Endodermal cell (in vitro differentiated cells): ENCODE measurements around the gene CRMP1. TPM values are rescaled to one million over a fixed set of nuclear protein-coding genes. Genes with fewer than 3 reads are reported as not detected.

ENCODE experiments used
- DNase-seq: peaks from one replicate; pipeline ENCODE4 v3.0.0-alpha.2; 2017
- H3K27ac ChIP-seq: 2 replicates; pipeline ENCODE4 v1.5.1; 2013; ENCODE audit warnings: mild to moderate bottlenecking, low read depth, low read length, moderate library complexity
- H3K27me3 ChIP-seq: 2 replicates; pipeline ENCODE4 v1.6.1; 2013; ENCODE audit warnings: mild to moderate bottlenecking, low read length, moderate library complexity; ENCODE audit not compliant: insufficient read depth, control insufficient read depth, poor library complexity, severe bottlenecking
- H3K36me3 ChIP-seq: 2 replicates; pipeline ENCODE4 v1.7.0; 2013; ENCODE audit warnings: mild to moderate bottlenecking, low read length, moderate library complexity; ENCODE audit not compliant: control insufficient read depth, insufficient read depth
- H3K4me1 ChIP-seq: one replicate; pipeline ENCODE4 v1.7.0; 2013; ENCODE audit warnings: low read length; ENCODE audit not compliant: control insufficient read depth, insufficient read depth
- H3K4me3 ChIP-seq: 2 replicates; pipeline ENCODE4 v1.5.1; 2013; ENCODE audit warnings: mild to moderate bottlenecking, low read length, moderate library complexity
- H3K9ac ChIP-seq: 2 replicates; pipeline ENCODE4 v1.6.1; 2013; ENCODE audit warnings: mild to moderate bottlenecking, low read length, moderate library complexity; ENCODE audit not compliant: poor library complexity, severe bottlenecking; ENCODE audit errors: extremely low read depth
- H3K9me3 ChIP-seq: 2 replicates; pipeline ENCODE4 v1.6.1; 2013; ENCODE audit warnings: mild to moderate bottlenecking, low read length, moderate library complexity; ENCODE audit not compliant: control insufficient read depth
- H3K27ac Mint-ChIP-seq: 2 replicates; pipeline ENCODE4 v1.8.0; 2020; ENCODE audit warnings: mixed read lengths
- H3K27me3 Mint-ChIP-seq: 2 replicates; pipeline ENCODE4 v1.8.0; 2021; ENCODE audit warnings: mild to moderate bottlenecking, mixed read lengths; ENCODE audit not compliant: insufficient read depth
- H3K36me3 Mint-ChIP-seq: 2 replicates; pipeline ENCODE4 v1.8.0; 2020; ENCODE audit warnings: low read depth, mixed read lengths
- H3K4me1 Mint-ChIP-seq: 2 replicates; pipeline ENCODE4 v1.8.0; 2020; ENCODE audit warnings: mixed read lengths
- H3K4me3 Mint-ChIP-seq: 2 replicates; pipeline ENCODE4 v1.8.0; 2020; ENCODE audit warnings: mild to moderate bottlenecking, moderate library complexity, mixed read lengths
- H3K9me3 Mint-ChIP-seq: 2 replicates; pipeline ENCODE4 v1.8.0; 2020; ENCODE audit warnings: mild to moderate bottlenecking, mixed read lengths
- WGBS, 2 experiments: methylation state at CpG; one replicate each; pipeline versions ENCODE4 v1.1.5 to v1.1.7; 2013; ENCODE audit warnings: missing lambda C conversion rate in 2 of 2, mixed read lengths in 1 of 2; ENCODE audit not compliant: insufficient coverage in 1 of 2, insufficient read length in 1 of 2; 5-methylcytosine and 5-hydroxymethylcytosine counted together
- total RNA-seq, 2 donors: library from RNA; stranded (reverse); fragmentation: NEBNext Ultra II Directional in 1 of 2; extraction: Animal tissue kit (Norgen Biotek cat#: 25700) in 1 of 2; gene quantifications; 2 replicates in 1 of 2; 3 replicates in 1 of 2; pipeline ENCODE4 v1.2.1, GENCODE V29; 2021
- TF ChIP-seq, protein P1 (sequence below): fragments of 200-600 bp; sonication (generic); conservative IDR thresholded peaks from 2 replicates; pipeline ENCODE4 v1.5.0; 2021; ENCODE audit warnings: antibody characterized with exemption, mild to moderate bottlenecking

CRMP1 gene
- total RNA-seq, 2 donors from 2014 or later, result 40.0 to 64.9 TPM

DNA sequence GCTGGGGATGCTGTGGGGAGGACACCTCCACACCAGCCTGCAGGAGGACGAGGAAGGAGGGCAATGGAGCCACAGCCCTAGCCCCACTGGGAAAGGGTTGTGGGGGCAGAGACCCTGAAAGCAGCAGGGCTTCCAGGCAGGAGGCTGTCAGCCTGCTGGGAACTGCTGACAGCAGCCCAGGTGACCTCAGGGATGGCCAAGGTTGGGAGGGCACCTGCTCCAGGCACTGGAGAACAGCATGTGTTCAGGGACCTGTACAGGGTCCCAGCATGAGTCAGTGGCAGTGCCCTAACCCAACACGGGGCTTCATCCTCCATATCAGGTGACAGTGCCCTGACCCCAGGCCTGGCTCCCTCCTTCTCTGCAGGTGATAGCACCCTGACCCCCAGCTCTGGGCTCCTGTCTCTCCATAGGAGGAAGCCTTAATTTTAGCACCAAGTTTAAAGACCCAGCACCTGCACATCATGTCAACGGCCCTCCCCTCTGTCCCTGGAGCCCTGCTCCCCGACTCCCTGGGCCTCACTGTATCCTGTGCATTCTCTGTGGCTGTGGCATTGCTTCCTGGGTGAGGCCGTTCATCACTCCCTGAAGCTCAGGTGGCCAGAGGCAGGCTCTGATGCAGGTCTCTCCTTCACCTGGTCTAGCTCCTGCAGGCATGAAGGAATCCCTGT, 66.3 kb downstream of the CRMP1 start:
- Histone ChIP-seq H3K4me3 (no peak overlapping the region), H3K4me1 (no peaks in the 10 kb centered on the region), H3K36me3 (peaks cover 68% of the 10 kb centered on the region), H3K9ac (no peak overlapping the region), H3K27me3 (no peaks in the 10 kb centered on the region), H3K27ac (no peak overlapping the region), H3K9me3 (no peaks in the 10 kb centered on the region)
- H3K4me3 Mint-ChIP-seq, result no peak overlapping the region
- H3K4me1 Mint-ChIP-seq, result peaks cover 1% of the 10 kb centered on the region
- H3K9me3 Mint-ChIP-seq, result no peaks in the 10 kb centered on the region
- DNase-seq, result no peak
- no peak overlapping the region for H3K27ac Mint-ChIP-seq
- H3K36me3 Mint-ChIP-seq, result peaks cover 79% of the 10 kb centered on the region
- no peaks in the 10 kb centered on the region for H3K27me3 Mint-ChIP-seq
- TF ChIP-seq, protein P1, sequence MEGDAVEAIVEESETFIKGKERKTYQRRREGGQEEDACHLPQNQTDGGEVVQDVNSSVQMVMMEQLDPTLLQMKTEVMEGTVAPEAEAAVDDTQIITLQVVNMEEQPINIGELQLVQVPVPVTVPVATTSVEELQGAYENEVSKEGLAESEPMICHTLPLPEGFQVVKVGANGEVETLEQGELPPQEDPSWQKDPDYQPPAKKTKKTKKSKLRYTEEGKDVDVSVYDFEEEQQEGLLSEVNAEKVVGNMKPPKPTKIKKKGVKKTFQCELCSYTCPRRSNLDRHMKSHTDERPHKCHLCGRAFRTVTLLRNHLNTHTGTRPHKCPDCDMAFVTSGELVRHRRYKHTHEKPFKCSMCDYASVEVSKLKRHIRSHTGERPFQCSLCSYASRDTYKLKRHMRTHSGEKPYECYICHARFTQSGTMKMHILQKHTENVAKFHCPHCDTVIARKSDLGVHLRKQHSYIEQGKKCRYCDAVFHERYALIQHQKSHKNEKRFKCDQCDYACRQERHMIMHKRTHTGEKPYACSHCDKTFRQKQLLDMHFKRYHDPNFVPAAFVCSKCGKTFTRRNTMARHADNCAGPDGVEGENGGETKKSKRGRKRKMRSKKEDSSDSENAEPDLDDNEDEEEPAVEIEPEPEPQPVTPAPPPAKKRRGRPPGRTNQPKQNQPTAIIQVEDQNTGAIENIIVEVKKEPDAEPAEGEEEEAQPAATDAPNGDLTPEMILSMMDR, result no peak
- 94 to 100% methylated on average over 4 to 5 of the region's 5 CpGs for WGBS, 2 experiments

DNA sequence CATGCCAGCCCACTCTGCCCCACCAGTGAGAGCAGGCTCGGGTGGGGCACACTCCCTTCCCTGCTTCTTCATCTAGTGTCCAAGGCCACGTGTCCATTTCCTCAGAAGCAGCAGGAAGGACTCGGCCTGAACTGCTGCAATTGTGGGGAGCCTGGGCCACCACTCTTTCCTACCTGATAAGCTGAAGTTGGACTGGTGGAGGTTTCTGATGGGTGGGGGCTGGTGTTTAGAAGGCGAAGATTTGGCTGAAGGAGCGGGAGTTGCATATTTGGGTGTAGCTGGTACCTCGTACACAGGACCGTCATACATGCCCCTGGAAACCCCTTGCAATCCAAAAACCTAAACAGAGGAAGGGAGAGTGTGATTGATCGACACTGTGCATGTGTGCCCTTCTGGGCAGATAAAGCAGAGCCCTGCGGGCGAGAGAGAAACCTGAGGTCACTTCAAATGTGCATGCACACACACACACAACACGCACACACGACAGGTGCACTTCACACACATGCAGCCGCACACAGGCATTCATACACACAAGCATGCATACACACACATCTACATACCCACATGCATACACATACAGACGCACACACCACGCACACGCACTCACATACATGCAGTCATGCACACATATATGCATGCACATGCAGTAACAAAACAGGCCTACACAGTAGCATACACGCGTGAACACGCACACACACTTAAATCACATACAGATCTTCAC, 67.4 kb downstream of the CRMP1 start:
- peaks cover 75% of the 10 kb centered on the region for H3K36me3 ChIP-seq
- WGBS, 2 experiments, result 92 to 100% methylated on average over 8 to 19 of the region's 19 CpGs

DNA sequence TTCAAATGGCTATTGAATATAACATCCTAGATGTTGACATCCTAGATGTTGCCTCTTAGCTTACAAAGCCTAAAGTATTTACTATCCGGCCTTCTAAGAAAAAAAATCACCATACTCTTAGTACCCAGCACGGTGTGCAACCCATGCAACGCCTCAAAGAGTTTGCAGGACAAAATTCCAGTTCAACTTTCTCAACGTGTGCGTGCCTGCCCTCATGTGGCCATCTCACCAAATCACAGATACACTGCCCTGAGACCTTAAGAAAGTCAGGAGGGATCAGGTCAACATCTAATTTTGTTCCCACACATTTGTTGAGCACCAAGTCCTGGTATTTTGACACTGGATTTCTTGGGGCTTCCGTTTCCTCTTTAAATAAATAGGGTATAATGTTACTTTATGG, 68.3 kb downstream of the CRMP1 start:
- H3K9me3 Mint-ChIP-seq, result no peaks in the 10 kb centered on the region
- Histone ChIP-seq H3K9me3 (no peaks in the 10 kb centered on the region), H3K36me3 (peaks cover 83% of the 10 kb centered on the region), H3K4me3 (no peak overlapping the region), H3K9ac (no peak overlapping the region), H3K27me3 (no peaks in the 10 kb centered on the region), H3K4me1 (no peaks in the 10 kb centered on the region), H3K27ac (no peak overlapping the region)
- H3K4me1 Mint-ChIP-seq, result no peaks in the 10 kb centered on the region
- no peaks in the 10 kb centered on the region for H3K27me3 Mint-ChIP-seq
- peak; percentile 65 for DNase-seq
- no peak overlapping the region for H3K4me3 Mint-ChIP-seq
- TF ChIP-seq, protein P1, result peak; percentile 78
- peaks cover 83% of the 10 kb centered on the region for H3K36me3 Mint-ChIP-seq
- 75 to 97% methylated on average over 3 to 6 of the region's 6 CpGs for WGBS, 2 experiments
- no peak overlapping the region for H3K27ac Mint-ChIP-seq

More for the DNA sequence above, 67.4 kb downstream of the CRMP1 start:
- TF ChIP-seq, protein P1, result no peak
- no peaks in the 10 kb centered on the region for H3K4me1 ChIP-seq
- Mint-ChIP-seq H3K27me3 (no peaks in the 10 kb centered on the region), H3K27ac (no peak overlapping the region), H3K4me3 (no peak overlapping the region), H3K4me1 (peaks cover 1% of the 10 kb centered on the region), H3K9me3 (no peaks in the 10 kb centered on the region), H3K36me3 (peaks cover 82% of the 10 kb centered on the region)
- no peak for DNase-seq
- no peak overlapping the region for H3K4me3 ChIP-seq
- no peak overlapping the region for H3K27ac ChIP-seq
- H3K9me3 ChIP-seq, result no peaks in the 10 kb centered on the region
- no peaks in the 10 kb centered on the region for H3K27me3 ChIP-seq
- H3K9ac ChIP-seq, result no peak overlapping the region
